Karpas-422 (cell line): ENCODE measurements around the gene ATRIP. TPM values are rescaled to one million over a fixed set of nuclear protein-coding genes. Genes with fewer than 3 reads are reported as not detected.
A peak's percentile ranks its signal among the peaks of the same experiment; 100 is the strongest.

Experiments used
- DNase-seq: peaks from one replicate; pipeline ENCODE4 v3.0.0-alpha.2; 2015
- H2AFZ ChIP-seq: fragments of 200-600 bp; sonication (generic); 2 replicates; pipeline ENCODE4 v1.6.1; 2014; ENCODE audit warnings: antibody characterized with exemption, low read length, mixed read lengths
- H3K27ac ChIP-seq: fragments of 200-600 bp; sonication (generic); 2 replicates; pipeline ENCODE4 v1.5.1; 2014; ENCODE audit warnings: mild to moderate bottlenecking, low read length, moderate library complexity
- H3K27me3 ChIP-seq: fragments of 200-600 bp; sonication (generic); 2 replicates; pipeline ENCODE4 v1.6.1; 2014; ENCODE audit warnings: low read length, mixed read lengths
- H3K36me3 ChIP-seq: fragments of 200-600 bp; sonication (generic); 2 replicates; pipeline ENCODE4 v1.6.1; 2014; ENCODE audit warnings: low read length, mixed read lengths; ENCODE audit not compliant: insufficient read depth
- H3K4me1 ChIP-seq: fragments of 200-600 bp; sonication (generic); 2 replicates; pipeline ENCODE4 v1.6.1; 2014; ENCODE audit warnings: mild to moderate bottlenecking, low read length, mixed read lengths
- H3K4me2 ChIP-seq: fragments of 200-600 bp; sonication (generic); 2 replicates; pipeline ENCODE4 v1.6.1; 2014; ENCODE audit warnings: low read length, low read depth, mild to moderate bottlenecking; ENCODE audit not compliant: poor library complexity, severe bottlenecking
- H3K4me3 ChIP-seq: fragments of 200-600 bp; sonication (generic); 2 replicates; pipeline ENCODE4 v1.5.1; 2014; ENCODE audit warnings: mild to moderate bottlenecking, antibody characterized with exemption, low read length, mixed read lengths
- H3K79me2 ChIP-seq: fragments of 200-600 bp; sonication (generic); 2 replicates; pipeline ENCODE4 v1.6.1; 2014; ENCODE audit warnings: mild to moderate bottlenecking, low read length, mixed read lengths
- H3K9ac ChIP-seq: fragments of 200-600 bp; sonication (generic); 2 replicates; pipeline ENCODE4 v1.6.0; 2014; ENCODE audit warnings: low read length
- H3K9me2 ChIP-seq: fragments of 200-600 bp; sonication (generic), shearing (Covaris generic); replicated peaks from 2 replicates; pipeline ENCODE4 v1.6.0; 2014; ENCODE audit warnings: mild to moderate bottlenecking, low read length, moderate library complexity; ENCODE audit not compliant: insufficient read depth
- H3K9me3 ChIP-seq: fragments of 300-700, 200-600 bp; sonication (generic); 2 replicates; pipeline ENCODE4 v1.6.1; 2014; ENCODE audit warnings: low read length, mixed read lengths
- H4K20me1 ChIP-seq: fragments of 200-600 bp; sonication (generic); 2 replicates; pipeline ENCODE4 v1.6.1; 2014; ENCODE audit warnings: mild to moderate bottlenecking, antibody characterized with exemption, low read length, low read depth; ENCODE audit not compliant: insufficient read depth
- total RNA-seq: library from RNA; depleted of rRNA; stranded (reverse); fragments of >200 nt; shearing (Covaris generic); gene quantifications from 2 replicates; pipeline ENCODE4 v1.2.3, GENCODE V29; 2014; ENCODE audit warnings: low replicate concordance

Gene ATRIP
- total RNA-seq, 1 experiment from 2014 or later = 7.3 TPM

DNA sequence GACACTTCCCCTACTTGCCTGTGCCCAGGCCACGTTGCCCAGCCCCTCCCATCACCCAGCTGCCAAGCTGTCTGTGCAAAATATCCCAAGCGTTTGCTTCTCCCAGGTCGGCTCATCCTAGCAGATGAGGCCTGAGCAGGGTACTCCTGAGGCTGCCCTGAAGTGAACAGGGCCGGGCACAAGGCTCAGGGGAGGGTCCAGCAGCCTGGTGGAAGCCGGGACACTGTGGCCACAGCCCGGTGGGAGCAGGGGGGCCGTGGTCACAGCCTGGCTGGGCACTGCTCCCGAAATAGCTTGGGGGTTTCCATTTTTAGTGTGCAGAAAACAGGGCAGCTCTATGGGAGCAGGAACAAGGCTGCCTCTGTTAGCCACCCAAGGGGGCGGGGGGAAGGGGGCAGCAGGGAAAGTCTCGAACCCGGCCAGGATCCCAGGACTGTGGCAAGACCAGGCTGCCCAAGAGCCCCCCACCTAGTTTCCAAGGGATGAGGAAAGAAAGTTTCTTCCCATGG, 20.1 kb upstream of the ATRIP start:
- H3K4me1 ChIP-seq = peaks cover 48% of the 10 kb centered on the region
- H3K9ac ChIP-seq = peak overlapping the region; percentile 37

DNA sequence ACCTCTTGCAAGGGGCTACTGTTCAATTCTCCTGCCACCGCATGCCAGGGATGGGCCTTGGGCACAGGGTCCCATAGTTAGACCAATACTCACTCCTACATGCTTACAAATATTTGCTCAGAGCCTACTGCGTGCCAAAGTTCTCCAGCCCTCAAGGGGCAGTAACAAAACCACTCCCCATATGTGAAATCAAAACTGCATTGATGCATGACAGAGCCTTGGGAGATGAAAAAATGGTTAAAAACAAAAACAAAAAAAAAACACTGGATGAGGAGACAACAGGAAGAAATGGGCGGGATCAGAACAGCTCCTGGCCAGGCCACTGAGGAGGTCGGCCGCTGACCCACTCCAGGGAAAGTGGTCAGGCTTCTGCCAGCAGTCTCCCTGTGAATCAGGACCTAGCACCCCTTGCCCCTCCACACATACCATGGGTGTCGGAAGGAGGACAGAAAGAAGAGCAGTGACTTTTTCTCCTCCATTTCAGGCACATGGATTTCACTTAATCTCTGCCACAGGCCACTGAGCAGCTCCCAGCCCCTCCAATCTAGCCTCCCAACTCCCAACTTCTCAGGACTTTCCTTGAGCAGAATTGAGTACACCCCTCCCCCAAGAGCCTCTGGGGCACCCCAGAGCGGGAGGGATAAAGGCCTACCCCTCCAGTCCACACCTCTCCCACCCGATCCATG, 19.4 kb upstream of the ATRIP start:
- Histone ChIP-seq H3K36me3 (no peaks in the 10 kb centered on the region), H4K20me1 (no peaks in the 10 kb centered on the region), H2AFZ (no peak overlapping the region), H3K4me1 (peaks cover 48% of the 10 kb centered on the region), H3K27ac (0 out of 2 replicates have a peak overlapping the region, but pooled peaks have one; percentile 36), H3K9me2 (no peaks in the 10 kb centered on the region), H3K79me2 (peaks cover 58% of the 10 kb centered on the region), H3K9ac (0 out of 2 replicates have a peak overlapping the region, but pooled peaks have one; percentile 37), H3K27me3 (no peaks in the 10 kb centered on the region), H3K9me3 (no peaks in the 10 kb centered on the region), H3K4me2 (peak overlapping the region; percentile 27), H3K4me3 (peak overlapping the region; percentile 14; the same call in 1 of the 2 replicates)
- DNase-seq = no peak

More for the DNA sequence above, 20.1 kb upstream of the ATRIP start:
- Histone ChIP-seq H4K20me1 (no peaks in the 10 kb centered on the region), H3K9me3 (no peaks in the 10 kb centered on the region), H3K79me2 (peaks cover 58% of the 10 kb centered on the region), H3K27me3 (no peaks in the 10 kb centered on the region), H3K9me2 (no peaks in the 10 kb centered on the region), H3K36me3 (no peaks in the 10 kb centered on the region), H2AFZ (no peak overlapping the region), H3K4me2 (peak overlapping the region; percentile 20), H3K27ac (peak overlapping the region; percentile 36; the same call in 1 of the 2 replicates), H3K4me3 (peak overlapping the region; percentile 14; the same call in 1 of the 2 replicates)
- DNase-seq = no peak

DNA sequence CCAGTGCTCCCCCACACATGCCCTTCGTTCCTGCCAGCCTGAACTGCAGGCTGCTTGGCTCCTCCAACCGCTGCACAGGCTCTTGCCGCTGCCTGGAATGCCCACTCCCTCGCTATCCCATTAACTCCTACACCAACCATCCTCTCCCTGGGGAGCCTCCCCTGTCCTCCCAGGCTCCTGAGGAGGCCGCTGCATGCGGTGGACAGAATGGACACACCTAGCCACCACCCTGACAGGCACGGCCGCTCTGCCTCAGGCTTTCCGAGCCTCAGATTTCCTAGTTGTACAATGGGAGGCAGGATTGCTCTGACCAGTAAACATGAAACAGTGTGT, 18.9 kb upstream of the ATRIP start:
- Histone ChIP-seq H3K9me3 (no peaks in the 10 kb centered on the region), H3K27me3 (no peaks in the 10 kb centered on the region), H3K4me3 (peak overlapping the region; percentile 9; the same call in 1 of the 2 replicates), H2AFZ (no peak overlapping the region), H3K36me3 (no peaks in the 10 kb centered on the region), H3K27ac (no peak overlapping the region), H3K9ac (no peak overlapping the region), H3K4me2 (peak overlapping the region; percentile 27), H4K20me1 (no peaks in the 10 kb centered on the region), H3K79me2 (peaks cover 58% of the 10 kb centered on the region), H3K9me2 (no peaks in the 10 kb centered on the region), H3K4me1 (peaks cover 48% of the 10 kb centered on the region)
- DNase-seq = no peak

DNA sequence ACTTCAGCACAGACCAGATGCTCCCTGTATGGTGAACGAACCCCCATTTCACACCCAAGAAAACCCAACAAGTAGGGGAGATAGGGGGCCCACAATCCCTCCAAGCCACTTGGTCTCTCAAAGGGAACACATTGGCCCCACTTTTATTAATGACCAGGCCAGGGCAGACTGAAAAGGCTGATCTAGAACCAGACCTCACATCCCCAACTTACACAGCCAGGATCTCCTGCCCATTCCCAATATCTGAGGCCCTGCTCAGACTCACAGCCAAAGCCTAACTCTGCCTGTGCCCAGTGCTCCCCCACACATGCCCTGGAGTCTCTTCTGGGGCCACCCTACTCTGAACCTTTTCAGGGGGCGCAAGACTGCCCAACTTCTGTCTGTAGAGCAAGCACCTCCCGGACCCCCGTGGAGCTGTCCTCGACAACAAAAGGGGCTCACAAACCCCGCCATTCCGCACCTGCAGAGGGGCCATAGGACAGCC, 18.4 kb upstream of the ATRIP start:
- Histone ChIP-seq H3K9ac (peak overlapping the region; percentile 81), H3K4me1 (peaks cover 44% of the 10 kb centered on the region), H3K4me3 (peak overlapping the region; percentile 76; the same call in 1 of the 2 replicates), H3K36me3 (no peaks in the 10 kb centered on the region), H3K4me2 (peak overlapping the region; percentile 77), H3K9me3 (no peaks in the 10 kb centered on the region), H3K79me2 (peaks cover 58% of the 10 kb centered on the region), H3K9me2 (no peaks in the 10 kb centered on the region), H2AFZ (no peak overlapping the region), H4K20me1 (no peaks in the 10 kb centered on the region), H3K27ac (no peak overlapping the region), H3K27me3 (no peaks in the 10 kb centered on the region)
- DNase-seq = no peak

DNA sequence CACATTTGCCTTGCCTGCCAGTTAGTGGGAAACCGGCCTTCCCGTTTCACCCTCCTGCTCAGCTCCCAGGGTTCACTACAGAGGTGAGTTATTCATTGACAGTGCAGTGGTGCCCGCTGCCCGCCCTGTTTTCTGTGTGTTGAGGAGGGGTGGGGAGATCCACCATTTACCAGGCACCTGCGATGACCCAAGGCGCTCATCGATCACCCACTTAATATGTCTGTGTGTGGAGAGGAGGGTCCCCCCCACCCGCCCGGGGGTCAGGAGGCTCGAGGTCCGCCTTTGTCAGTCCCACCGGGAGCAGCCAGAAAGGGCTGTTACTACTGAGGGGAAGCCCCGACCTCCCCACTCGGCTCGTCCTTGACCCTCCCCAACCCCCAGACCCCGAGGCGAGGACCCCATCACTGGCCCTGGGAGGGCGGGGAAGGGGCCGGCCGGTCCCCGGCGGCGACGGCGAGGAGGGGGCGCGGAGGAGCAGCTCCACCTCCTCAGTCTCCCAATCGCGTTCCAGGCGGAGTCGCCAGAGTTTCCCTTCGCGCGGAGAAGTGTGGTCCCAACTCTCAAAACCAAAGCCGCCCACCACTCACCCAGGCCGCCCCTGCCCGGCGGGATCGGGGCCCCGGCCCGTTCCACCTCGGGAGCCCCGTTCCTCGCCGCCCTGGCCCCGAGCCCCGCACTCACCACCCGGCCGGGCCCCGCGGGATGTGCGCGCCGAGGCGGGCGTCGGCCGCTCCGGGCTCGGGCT, 17.8 kb upstream of the ATRIP start:
- no peak overlapping the region for H2AFZ ChIP-seq
- H3K4me1 ChIP-seq = peaks cover 41% of the 10 kb centered on the region
- H3K4me2 ChIP-seq = peak overlapping the region; percentile 77
- peaks cover 52% of the 10 kb centered on the region for H3K79me2 ChIP-seq
- H3K9me3 ChIP-seq = no peaks in the 10 kb centered on the region
- H3K27ac ChIP-seq = peak overlapping the region; percentile 54
- peak overlapping the region; percentile 81 for H3K9ac ChIP-seq
- peak overlapping the region; percentile 76 for H3K4me3 ChIP-seq
- no peaks in the 10 kb centered on the region for H3K9me2 ChIP-seq
- peaks cover 2% of the 10 kb centered on the region; the same call in 1 of the 2 replicates for H3K36me3 ChIP-seq
- DNase-seq = no peak
- H4K20me1 ChIP-seq = no peaks in the 10 kb centered on the region
- H3K27me3 ChIP-seq = no peaks in the 10 kb centered on the region

DNA sequence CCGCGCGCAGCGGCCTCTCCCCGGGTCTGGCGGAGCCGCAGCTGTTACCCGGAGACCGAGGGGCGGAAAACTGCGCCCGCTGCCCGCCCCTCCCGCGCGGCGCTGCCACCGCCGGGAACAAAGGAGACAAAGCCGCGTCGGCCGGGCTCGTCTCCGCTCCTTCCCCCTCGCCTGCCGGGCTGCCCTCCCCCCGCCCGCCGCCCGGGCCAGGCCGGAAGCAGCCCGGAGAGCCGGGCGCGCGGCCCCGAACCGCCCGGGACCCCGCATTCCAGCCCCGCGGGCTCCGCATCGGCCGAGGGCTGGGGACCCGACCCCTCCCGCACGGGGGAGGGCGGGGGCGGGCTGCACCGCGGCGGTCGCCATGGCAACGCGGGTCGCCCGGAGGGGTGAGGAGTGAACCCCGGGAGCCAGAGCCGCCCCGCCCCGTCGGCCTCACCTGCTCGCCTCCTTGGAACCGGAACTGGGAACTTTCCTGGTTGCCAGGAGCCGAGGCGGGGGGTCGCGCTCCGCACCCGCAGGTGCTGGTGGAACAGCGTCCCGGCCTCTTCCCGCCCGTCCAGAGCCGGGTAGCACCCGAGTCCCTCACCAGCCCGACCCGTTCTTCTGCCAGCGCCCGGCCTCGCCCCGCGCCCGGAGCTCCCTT, 17.1 kb upstream of the ATRIP start:
- Histone ChIP-seq H3K4me1 (peaks cover 41% of the 10 kb centered on the region), H3K79me2 (peaks cover 48% of the 10 kb centered on the region), H3K36me3 (peaks cover 6% of the 10 kb centered on the region; the same call in 1 of the 2 replicates), H3K9ac (peak overlapping the region; percentile 81), H3K27me3 (no peaks in the 10 kb centered on the region), H3K9me3 (no peaks in the 10 kb centered on the region), H3K9me2 (no peaks in the 10 kb centered on the region), H3K27ac (peak overlapping the region; percentile 54), H4K20me1 (no peaks in the 10 kb centered on the region), H2AFZ (peak overlapping the region; percentile 1; the same call in 1 of the 2 replicates), H3K4me3 (peak overlapping the region; percentile 76), H3K4me2 (peak overlapping the region; percentile 77)
- DNase-seq = peak; percentile 81

DNA sequence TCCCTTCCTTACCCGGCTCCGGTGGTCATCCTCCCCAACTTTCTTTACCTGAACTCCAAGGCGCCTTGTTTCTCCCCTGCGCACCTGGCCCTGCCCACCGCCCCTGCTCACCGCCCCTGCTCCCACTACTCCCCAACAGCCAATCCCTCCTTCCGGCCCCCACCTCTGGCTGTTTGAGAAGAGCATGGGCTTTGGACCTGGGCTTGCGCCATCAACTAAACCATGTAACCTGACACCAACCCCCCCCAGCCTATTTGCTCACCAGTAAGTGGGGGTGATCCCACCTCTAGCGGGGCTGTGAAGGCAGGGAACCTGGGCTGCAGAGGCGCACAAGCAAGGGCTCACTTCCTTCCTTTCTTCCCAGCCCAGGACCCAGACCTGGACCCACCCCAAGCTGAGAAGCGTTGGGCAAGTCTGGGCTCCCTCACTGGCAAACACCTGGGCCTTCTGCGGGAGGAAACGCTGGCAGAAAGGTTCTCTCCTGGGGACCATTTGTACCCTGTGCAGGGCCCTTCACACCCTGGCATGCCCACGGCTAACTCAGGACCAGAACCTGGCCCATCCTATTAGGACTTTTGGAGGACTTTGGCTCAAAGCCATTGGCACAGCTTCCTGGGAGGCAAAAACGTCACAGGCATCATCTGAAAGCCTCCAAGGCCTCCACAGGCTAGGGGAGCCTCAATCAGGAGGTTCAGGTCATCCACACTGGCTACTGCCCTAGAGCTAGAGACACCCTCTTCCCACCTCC, 16.4 kb upstream of the ATRIP start, which contains the start of gene PLXNB1:
PLXNB1 (minus strand) TSS at position 127 of the 748 bp plus-strand sequence. CDS start 5,475 bp downstream, outside the sequence.
- Histone ChIP-seq H3K27ac (peak within 1 kb of the TSS; percentile 54), H3K9ac (peak within 1 kb of the TSS; percentile 81), H3K27me3 (no peaks in the 10 kb centered on the region), H2AFZ (peak within 1 kb of the TSS; percentile 1; the same call in 1 of the 2 replicates), H3K9me2 (no peaks in the 10 kb centered on the region), H3K9me3 (no peaks in the 10 kb centered on the region), H3K4me2 (peak within 1 kb of the TSS; percentile 77), H3K36me3 (peaks cover 6% of the 10 kb centered on the region; the same call in 1 of the 2 replicates), H3K4me3 (peak within 1 kb of the TSS; percentile 76), H3K4me1 (peaks cover 44% of the 10 kb centered on the region), H3K79me2 (peaks cover 44% of the 10 kb centered on the region), H4K20me1 (no peaks in the 10 kb centered on the region)
- peak; percentile 93 for DNase-seq
